ENCODE data around the gene GCLC.

Gene GCLC

DNA sequence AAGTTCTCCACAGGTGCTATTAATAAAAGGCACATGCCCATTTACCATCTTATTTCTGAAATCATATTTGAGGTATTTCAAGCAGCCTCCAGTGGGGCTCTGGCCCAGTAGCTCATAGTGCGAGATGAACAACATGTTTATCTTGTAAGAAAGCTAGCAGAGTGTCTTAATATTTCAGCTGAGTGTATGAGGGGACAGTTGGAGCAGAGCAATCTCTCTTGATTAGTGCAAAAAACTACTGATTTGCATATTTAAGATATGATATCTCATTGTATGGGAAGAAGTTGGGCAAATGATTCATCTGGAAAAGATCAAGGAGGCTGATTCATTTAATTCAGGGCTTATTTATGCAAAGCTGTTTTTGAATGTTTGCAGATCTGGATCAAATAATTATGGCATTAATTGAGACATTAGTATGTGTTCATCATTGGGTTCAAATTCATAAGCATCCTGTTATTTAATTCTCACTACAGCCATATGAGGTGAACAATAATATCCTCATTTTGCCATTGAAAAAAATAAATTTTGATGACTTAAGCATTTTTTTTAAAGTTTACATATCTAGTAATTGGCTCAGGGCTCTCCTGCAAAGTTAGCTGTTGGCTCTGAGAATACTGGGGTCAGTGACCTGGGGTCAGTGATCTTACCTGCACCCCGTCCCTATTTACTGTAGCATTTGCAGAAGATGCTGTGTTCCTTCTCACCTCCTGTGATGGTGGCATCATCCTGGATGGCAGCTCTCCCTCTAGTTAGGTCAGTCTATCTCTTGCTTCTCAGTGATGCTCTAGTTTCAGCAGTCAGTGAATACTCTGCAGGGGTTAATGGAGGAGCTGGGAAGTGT, 24.1 kb upstream of the GCLC start:
- H3K4me3 ChIP-seq (ENCODE audit: insufficient read depth, low read length, poor library complexity, severe bottlenecking), result no peak overlapping the region
- no peak overlapping the region for H2AFZ ChIP-seq (ENCODE audit: low read depth, low read length, severe bottlenecking)
- no peaks in the 10 kb centered on the region for H3K9me2 ChIP-seq (replicated peaks; ENCODE audit: insufficient read depth, low read length)
- H4K20me1 ChIP-seq (ENCODE audit: low read depth, low read length), result no peaks in the 10 kb centered on the region
- no peak overlapping the region for H3K4me2 ChIP-seq (ENCODE audit: low read depth, low read length, poor library complexity, severe bottlenecking)
- H3F3A ChIP-seq (ENCODE audit: insufficient read depth), result no peaks in the 10 kb centered on the region
- no peak overlapping the region for H3K9ac ChIP-seq (ENCODE audit: low read length)
- H3K36me3 ChIP-seq (ENCODE audit: low read length), result no peaks in the 10 kb centered on the region
- no peak overlapping the region for H3K27ac ChIP-seq (ENCODE audit: low read depth, low read length)
- H3K27me3 ChIP-seq (ENCODE audit: low read length), result no peaks in the 10 kb centered on the region
- TF ChIP-seq EZH2phosphoT487 (conservative IDR thresholded peaks at IDR 0.05; ENCODE audit: low read length), result no peak
- TF ChIP-seq, protein P1, sequence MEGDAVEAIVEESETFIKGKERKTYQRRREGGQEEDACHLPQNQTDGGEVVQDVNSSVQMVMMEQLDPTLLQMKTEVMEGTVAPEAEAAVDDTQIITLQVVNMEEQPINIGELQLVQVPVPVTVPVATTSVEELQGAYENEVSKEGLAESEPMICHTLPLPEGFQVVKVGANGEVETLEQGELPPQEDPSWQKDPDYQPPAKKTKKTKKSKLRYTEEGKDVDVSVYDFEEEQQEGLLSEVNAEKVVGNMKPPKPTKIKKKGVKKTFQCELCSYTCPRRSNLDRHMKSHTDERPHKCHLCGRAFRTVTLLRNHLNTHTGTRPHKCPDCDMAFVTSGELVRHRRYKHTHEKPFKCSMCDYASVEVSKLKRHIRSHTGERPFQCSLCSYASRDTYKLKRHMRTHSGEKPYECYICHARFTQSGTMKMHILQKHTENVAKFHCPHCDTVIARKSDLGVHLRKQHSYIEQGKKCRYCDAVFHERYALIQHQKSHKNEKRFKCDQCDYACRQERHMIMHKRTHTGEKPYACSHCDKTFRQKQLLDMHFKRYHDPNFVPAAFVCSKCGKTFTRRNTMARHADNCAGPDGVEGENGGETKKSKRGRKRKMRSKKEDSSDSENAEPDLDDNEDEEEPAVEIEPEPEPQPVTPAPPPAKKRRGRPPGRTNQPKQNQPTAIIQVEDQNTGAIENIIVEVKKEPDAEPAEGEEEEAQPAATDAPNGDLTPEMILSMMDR (IDR thresholded peaks at IDR 0.05; ENCODE audit: insufficient read depth, low read length, poor library complexity, severe bottlenecking), result no peak
- H3K79me2 ChIP-seq (ENCODE audit: insufficient read depth, low read length), result no peaks in the 10 kb centered on the region
- no peaks in the 10 kb centered on the region for H3K9me3 ChIP-seq (ENCODE audit: insufficient read depth, low read length)

DNA sequence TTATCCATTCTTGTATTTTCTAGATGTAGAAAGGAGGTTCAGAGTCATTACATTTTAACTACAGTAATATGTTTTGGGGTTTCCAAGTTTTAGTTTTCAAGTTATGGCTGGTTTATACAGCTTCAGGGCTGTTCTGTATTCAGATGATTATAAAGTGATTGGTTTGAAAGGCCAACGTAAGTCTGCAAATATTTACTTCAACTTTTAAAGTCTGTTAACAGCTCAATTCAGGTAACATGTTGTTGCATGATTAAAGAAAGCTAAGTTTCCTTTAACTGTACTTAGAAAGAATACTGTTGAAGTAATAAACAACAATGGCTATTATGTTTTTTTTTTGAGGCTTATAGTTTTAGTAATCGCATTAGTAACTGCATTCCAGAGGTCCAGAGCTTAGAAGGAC, 22.8 kb upstream of the GCLC start:
- Histone ChIP-seq H3K9me2 (replicated peaks; ENCODE audit: insufficient read depth, low read length) (no peaks in the 10 kb centered on the region), H3K9me3 (ENCODE audit: insufficient read depth, low read length) (no peaks in the 10 kb centered on the region), H3K36me3 (ENCODE audit: low read length) (no peaks in the 10 kb centered on the region), H3K27me3 (ENCODE audit: low read length) (no peaks in the 10 kb centered on the region), H3K4me2 (ENCODE audit: low read depth, low read length, poor library complexity, severe bottlenecking) (no peak overlapping the region), H3K4me3 (ENCODE audit: insufficient read depth, low read length, poor library complexity, severe bottlenecking) (no peak overlapping the region), H3K79me2 (ENCODE audit: insufficient read depth, low read length) (no peaks in the 10 kb centered on the region), H3K27ac (ENCODE audit: low read depth, low read length) (no peak overlapping the region), H3K9ac (ENCODE audit: low read length) (no peak overlapping the region), H4K20me1 (ENCODE audit: low read depth, low read length) (no peaks in the 10 kb centered on the region), H2AFZ (ENCODE audit: low read depth, low read length, severe bottlenecking) (no peak overlapping the region), H3F3A (ENCODE audit: insufficient read depth) (no peaks in the 10 kb centered on the region)
- TF ChIP-seq, protein P1 (IDR thresholded peaks at IDR 0.05; ENCODE audit: insufficient read depth, low read length, poor library complexity, severe bottlenecking), result no peak
- no peak for TF ChIP-seq EZH2phosphoT487 (conservative IDR thresholded peaks at IDR 0.05; ENCODE audit: low read length)

DNA sequence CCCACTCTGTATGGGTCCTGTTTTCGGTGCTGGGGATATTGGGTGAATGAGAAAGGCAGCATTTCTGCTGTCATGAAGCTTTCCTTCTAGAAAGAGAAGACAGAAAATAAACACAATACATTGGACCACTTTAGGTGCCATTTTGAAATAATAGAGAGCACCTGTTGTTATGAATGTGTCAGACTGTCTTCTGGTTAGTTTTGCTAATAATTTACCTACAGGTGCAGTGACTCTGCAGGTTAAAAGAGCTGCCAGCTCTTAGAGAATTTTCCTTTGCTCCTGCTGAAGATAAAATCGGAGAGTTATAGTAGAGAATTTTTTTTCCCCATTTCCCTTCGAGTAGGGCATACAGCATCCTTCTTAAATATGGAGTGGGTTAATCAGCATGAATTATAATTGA, 21.9 kb upstream of the GCLC start:
- 0 out of 2 replicates have a peak, but pooled peaks cover 2% of the 10 kb centered on the region for H3K36me3 ChIP-seq (ENCODE audit: low read length)
- H3K79me2 ChIP-seq (ENCODE audit: insufficient read depth, low read length), result no peaks in the 10 kb centered on the region
- H2AFZ ChIP-seq (ENCODE audit: low read depth, low read length, severe bottlenecking), result no peak overlapping the region
- peaks cover 5% of the 10 kb centered on the region; the same call in 1 of the 2 replicates for H3K9me3 ChIP-seq (ENCODE audit: insufficient read depth, low read length)
- H3K9me2 ChIP-seq (replicated peaks; ENCODE audit: insufficient read depth, low read length), result no peaks in the 10 kb centered on the region
- H4K20me1 ChIP-seq (ENCODE audit: low read depth, low read length), result no peaks in the 10 kb centered on the region
- H3K4me2 ChIP-seq (ENCODE audit: low read depth, low read length, poor library complexity, severe bottlenecking), result no peak overlapping the region
- H3K27me3 ChIP-seq (ENCODE audit: low read length), result peaks cover 2% of the 10 kb centered on the region; the same call in 1 of the 2 replicates
- no peaks in the 10 kb centered on the region for H3F3A ChIP-seq (ENCODE audit: insufficient read depth)
- no peak for TF ChIP-seq EZH2phosphoT487 (conservative IDR thresholded peaks at IDR 0.05; ENCODE audit: low read length)
- TF ChIP-seq, protein P1 (IDR thresholded peaks at IDR 0.05; ENCODE audit: insufficient read depth, low read length, poor library complexity, severe bottlenecking), result no peak
- H3K27ac ChIP-seq (ENCODE audit: low read depth, low read length), result no peak overlapping the region
- H3K9ac ChIP-seq (ENCODE audit: low read length), result no peak overlapping the region
- no peak overlapping the region for H3K4me3 ChIP-seq (ENCODE audit: insufficient read depth, low read length, poor library complexity, severe bottlenecking)
